Left ventricle myocardium inferior (tissue), 1 donor: ENCODE data around the gene NXN. TPM values are rescaled to one million over a fixed set of nuclear protein-coding genes. Genes with fewer than 3 reads are reported as not detected.
A peak's percentile ranks its signal among the peaks of the same experiment; 100 is the strongest.

Source experiments
- DNase-seq: peaks from one replicate; pipeline ENCODE4 v3.0.0-alpha.2; 2020
- H3K27ac ChIP-seq: fragments of 200-600 bp; replicated peaks from 2 replicates; pipeline ENCODE4 v1.8.0; 2021
- H3K27me3 ChIP-seq: fragments of 200-600 bp; 2 replicates; pipeline ENCODE4 v1.8.0; 2021; ENCODE audit warnings: low read depth
- H3K36me3 ChIP-seq: fragments of 200-600 bp; 2 replicates; pipeline ENCODE4 v1.8.0; 2021
- H3K4me1 ChIP-seq: fragments of 200-600 bp; 2 replicates; pipeline ENCODE4 v1.8.0; 2021
- H3K4me3 ChIP-seq: fragments of 200-600 bp; 2 replicates; pipeline ENCODE4 v1.8.0; 2021; ENCODE audit warnings: mild to moderate bottlenecking, moderate library complexity
- H3K9me3 ChIP-seq: fragments of 200-600 bp; replicated peaks from 2 replicates; pipeline ENCODE4 v1.8.0; 2021
- CTCF ChIP-seq: fragments of 200-600 bp; IDR thresholded peaks from 2 replicates; pipeline ENCODE4 v1.8.0; 2021; ENCODE audit warnings: antibody characterized with exemption, mild to moderate bottlenecking, borderline replicate concordance
- intact Hi-C: fragments of 100-400 bp; cut with micrococcal nuclease; formaldehyde crosslinking; loops from one replicate; pipeline ENCODE4 v1.11.0; 2022
- total RNA-seq: library from RNA; stranded (reverse); fragmentation: NEBNext Ultra II Directional; extraction: Animal tissue kit (Norgen Biotek cat#: 25700); gene quantifications from one replicate; pipeline ENCODE4 v1.2.1, GENCODE V29; 2021
- donor health status: DM: no; HTN: yes; CAD: no; lungs with severe emphysema.

Gene NXN
- total RNA-seq, 1 donor from 2014 or later, result 13.8 TPM

- intact Hi-C loops, result no loop called here
- Histone ChIP-seq H3K36me3 (no peaks in the 10 kb centered on the region), H3K9me3 (no peaks in the 10 kb centered on the region)
Observed at GRCh38 chr17:900336-900934, 79.1 kb downstream of the NXN start.

GRCh38 chr17:897970-898619, 81.5 kb downstream of the NXN start:
- Histone ChIP-seq H3K27ac (peak overlapping the region; percentile 69), H3K9me3 (no peaks in the 10 kb centered on the region), H3K27me3 (no peaks in the 10 kb centered on the region), H3K4me1 (peaks cover 39% of the 10 kb centered on the region), H3K4me3 (no peak overlapping the region), H3K36me3 (no peaks in the 10 kb centered on the region)
- TF ChIP-seq CTCF, result no peak
- intact Hi-C loops, result no loop called here
- no peak for DNase-seq

More at GRCh38 chr17:900336-900934, 79.1 kb downstream of the NXN start:
- no peak for DNase-seq
- H3K4me3 ChIP-seq, result peak overlapping the region; percentile 31
- no peak for TF ChIP-seq CTCF
- H3K27me3 ChIP-seq, result no peaks in the 10 kb centered on the region
- peak overlapping the region; percentile 90 for H3K27ac ChIP-seq
- peaks cover 39% of the 10 kb centered on the region for H3K4me1 ChIP-seq

GRCh38 chr17:896953-897661, 82.5 kb downstream of the NXN start:
- peak overlapping the region; percentile 45 for H3K4me3 ChIP-seq

GRCh38 chr17:896454-896853, 83.1 kb downstream of the NXN start:
- Histone ChIP-seq H3K36me3 (no peaks in the 10 kb centered on the region), H3K4me1 (peaks cover 29% of the 10 kb centered on the region), H3K9me3 (no peaks in the 10 kb centered on the region), H3K4me3 (peak overlapping the region; percentile 45), H3K27me3 (no peaks in the 10 kb centered on the region), H3K27ac (peak overlapping the region; percentile 69)
- intact Hi-C loops, result no loop called here
- no peak for DNase-seq
- no peak for TF ChIP-seq CTCF

More at GRCh38 chr17:896953-897661, 82.5 kb downstream of the NXN start:
- no peaks in the 10 kb centered on the region for H3K27me3 ChIP-seq
- peaks cover 35% of the 10 kb centered on the region for H3K4me1 ChIP-seq
- H3K27ac ChIP-seq, result peak overlapping the region; percentile 69
- H3K36me3 ChIP-seq, result no peaks in the 10 kb centered on the region
- peak; percentile 57 for DNase-seq
- no peak for TF ChIP-seq CTCF
- H3K9me3 ChIP-seq, result no peaks in the 10 kb centered on the region
- intact Hi-C loops, result no loop called here

- Histone ChIP-seq H3K9me3 (no peaks in the 10 kb centered on the region), H3K27ac (no peak overlapping the region), H3K4me3 (no peak overlapping the region), H3K4me1 (peaks cover 13% of the 10 kb centered on the region), H3K27me3 (no peaks in the 10 kb centered on the region), H3K36me3 (no peaks in the 10 kb centered on the region)
- TF ChIP-seq CTCF, result no peak
- no peak for DNase-seq
- intact Hi-C loops, result no loop called here
Observed at GRCh38 chr17:892958-893357, 86.6 kb downstream of the NXN start.
